Embryonic facial prominence (tissue), 1 donor: ENCODE data around the gene KIF3A.
"Not testable (repeated sequence)": the region's sequence is repeated elsewhere in the genome, so short reads cannot be mapped to it uniquely, and the experiment has no call there.

ENCODE experiments used
- DNase-seq: peaks from one replicate; pipeline ENCODE4 v3.0.0-alpha.2; 2016; ENCODE audit errors: extremely low spot score

The KIF3A gene

GRCh38 chr5:132718544-132719312 lies 18.6 kb downstream of the KIF3A start:
- DNase-seq, result no peak

DNA sequence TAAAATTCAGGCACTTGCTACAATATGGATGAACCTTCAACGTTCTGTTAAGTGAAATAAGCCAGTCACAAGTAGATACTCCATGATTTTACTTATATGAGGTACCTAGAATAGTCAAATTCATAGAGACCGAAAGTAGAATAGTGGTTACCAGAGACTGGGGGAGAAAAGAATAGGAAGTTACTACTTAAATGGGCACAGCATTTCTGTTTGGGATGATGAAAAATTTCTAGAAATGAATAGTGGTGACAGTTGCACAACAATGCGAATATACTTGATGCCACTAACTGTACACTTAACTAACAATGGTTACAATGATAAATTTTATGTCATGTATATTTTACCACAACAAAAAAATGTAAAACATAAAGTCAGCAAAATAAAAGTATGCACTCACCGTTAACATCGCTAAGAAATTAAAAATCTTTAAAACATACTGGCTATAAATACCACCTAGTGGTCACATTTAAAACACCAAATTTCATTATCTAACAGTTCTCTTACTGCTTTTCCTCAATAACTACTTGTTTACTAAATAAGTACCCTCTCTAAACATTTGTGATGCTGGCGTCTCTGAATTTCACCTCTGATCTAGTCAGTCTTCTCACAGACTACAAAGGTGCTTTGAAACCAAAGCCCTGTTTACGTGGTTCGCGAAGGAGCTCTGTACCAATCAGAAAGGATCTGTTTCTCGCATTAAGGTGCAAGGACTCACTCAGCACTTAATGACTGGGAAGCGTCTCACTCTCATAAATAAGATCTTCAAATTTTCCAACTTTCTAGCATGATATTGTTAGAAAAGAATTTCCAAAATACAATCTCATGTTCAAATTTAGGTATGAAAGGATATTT lies 22.7 kb downstream of the KIF3A start:
- DNase-seq, result no peak

DNA sequence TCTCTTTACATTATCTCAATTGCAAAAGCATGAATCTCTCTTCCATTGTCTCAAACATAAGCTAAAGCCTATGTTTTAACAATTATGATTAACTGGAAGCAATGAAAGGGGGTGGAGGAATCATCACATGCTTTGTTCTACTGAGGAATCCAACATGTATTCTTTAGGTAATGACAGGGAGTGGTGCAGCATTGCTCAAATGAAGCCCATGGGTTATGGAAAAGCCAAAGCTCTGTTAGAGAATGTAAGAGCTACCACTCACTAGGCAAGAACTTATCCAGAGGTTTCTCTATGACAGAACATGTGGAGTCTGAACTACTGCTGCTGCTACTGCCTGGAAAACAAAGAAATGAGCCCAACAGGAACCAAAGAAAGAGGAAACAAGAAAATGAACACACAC lies 28.7 kb downstream of the KIF3A start:
- no peak for DNase-seq

- no peak for DNase-seq
These were observed 32.5 kb downstream of the KIF3A start for GRCh38 chr5:132704875-132705274.

DNA sequence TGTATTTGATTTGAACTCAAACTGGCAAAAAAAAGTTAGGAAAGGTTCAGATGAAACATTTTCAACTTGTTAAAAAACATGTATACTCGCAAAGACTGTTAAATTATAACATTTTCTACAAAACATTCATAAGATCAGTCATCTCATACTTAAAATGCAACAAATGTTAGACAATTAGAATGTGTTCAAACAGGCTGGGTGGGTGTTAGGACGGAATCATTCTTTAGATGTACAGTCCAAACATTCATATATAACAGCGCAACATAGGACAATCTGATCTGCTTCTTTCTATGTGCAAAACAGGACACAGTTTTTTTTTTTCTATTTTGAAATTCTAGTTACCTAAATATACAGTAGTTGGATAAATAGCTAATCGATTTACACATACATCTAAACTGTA lies 41.4 kb downstream of the KIF3A start:
- no peak for DNase-seq

GRCh38 chr5:132692632-132692967 lies 44.7 kb downstream of the KIF3A start:
- DNase-seq, result no peak

GRCh38 chr5:132691755-132692631 lies 45.4 kb downstream of the KIF3A start:
- not testable (repeated sequence) for DNase-seq

GRCh38 chr5:132690156-132690555 lies 47.2 kb downstream of the KIF3A start:
- DNase-seq, result no peak

- no peak for DNase-seq
These were observed 47.8 kb downstream of the KIF3A start for GRCh38 chr5:132689513-132689912.

GRCh38 chr5:132688536-132689339 lies 48.6 kb downstream of the KIF3A start:
- no peak for DNase-seq

DNA sequence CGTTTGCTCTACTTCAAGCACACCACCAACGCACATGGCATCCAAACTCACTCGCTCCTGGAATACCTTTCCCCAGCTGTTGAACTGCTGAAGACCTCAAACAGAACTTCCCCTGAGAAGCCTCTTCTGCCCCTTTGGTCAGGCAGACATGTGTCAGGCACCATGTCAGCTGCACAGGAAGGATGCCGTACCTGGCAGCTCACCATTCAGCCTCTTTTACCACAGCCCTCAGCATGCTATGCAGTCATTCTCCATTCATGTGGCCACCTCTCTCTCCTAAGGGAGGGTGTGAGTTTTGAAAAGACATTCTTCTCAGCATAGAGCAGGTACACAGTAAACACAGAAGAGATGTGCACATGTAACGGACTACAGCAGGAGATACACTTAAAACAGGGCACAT lies 49.4 kb downstream of the KIF3A start:
- no peak for DNase-seq

- no peak for DNase-seq
These were observed 51.2 kb downstream of the KIF3A start for GRCh38 chr5:132686193-132686592.

GRCh38 chr5:132684922-132685720 lies 52.2 kb downstream of the KIF3A start:
- no peak for DNase-seq

GRCh38 chr5:132684491-132684890 lies 52.9 kb downstream of the KIF3A start:
- no peak for DNase-seq

DNA sequence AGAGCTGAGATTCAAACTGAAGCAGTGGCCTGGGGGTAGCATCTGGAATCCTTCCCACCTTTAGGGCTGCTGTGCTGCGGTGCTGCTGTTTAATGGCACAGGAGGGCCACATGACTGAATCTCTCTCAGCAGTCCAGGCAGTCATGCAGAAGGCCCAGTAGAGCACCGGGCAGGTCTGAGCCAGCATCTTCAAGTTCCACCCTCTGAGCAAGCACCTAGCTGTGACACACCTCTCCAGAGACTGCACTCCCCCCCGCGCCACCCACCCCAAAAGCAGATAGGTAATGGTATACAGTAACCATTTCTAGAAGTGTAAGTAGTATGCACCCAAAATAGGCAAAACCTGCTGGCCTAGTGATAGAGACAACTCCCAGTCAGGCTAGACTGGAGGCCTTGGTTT lies 55.4 kb downstream of the KIF3A start:
- DNase-seq, result no peak

- no peak for DNase-seq
These were observed 55.9 kb downstream of the KIF3A start for GRCh38 chr5:132681476-132681831.

DNA sequence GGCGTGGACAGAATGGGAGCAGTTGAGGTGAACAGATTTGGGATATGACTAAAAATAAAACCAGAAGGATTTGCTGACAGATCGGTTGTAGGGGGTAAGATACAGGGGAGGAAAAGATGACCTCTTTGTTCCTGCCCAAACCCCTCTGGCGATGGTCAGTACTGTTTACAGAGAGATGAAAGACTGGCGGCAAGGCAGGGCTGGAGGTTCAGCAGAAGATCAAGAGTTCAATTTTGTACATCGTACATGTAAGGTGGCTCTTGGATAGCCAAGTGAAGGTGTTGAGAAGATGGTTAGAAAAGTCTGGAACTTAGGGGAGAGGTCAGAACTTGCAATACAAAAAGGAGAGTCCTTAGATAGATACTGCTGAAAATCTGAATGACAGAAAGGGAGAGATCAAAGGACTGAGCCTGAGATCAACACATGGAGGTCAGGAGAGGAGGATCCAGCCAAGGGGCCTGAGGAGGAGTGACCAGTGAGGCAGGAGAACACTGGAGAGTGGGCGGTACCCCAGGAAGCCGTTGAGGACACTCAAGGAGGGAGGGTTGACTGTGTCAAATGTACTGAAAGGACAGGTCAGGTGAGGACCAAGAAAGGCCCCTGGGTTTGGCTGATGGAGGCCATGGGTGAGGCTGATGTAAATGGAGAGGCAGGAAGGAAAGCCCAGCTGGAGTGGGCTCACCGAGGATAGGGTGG lies 56.4 kb downstream of the KIF3A start:
- DNase-seq, result no peak

- DNase-seq, result no peak
These were observed 57.5 kb downstream of the KIF3A start for GRCh38 chr5:132679717-132680380.

DNA sequence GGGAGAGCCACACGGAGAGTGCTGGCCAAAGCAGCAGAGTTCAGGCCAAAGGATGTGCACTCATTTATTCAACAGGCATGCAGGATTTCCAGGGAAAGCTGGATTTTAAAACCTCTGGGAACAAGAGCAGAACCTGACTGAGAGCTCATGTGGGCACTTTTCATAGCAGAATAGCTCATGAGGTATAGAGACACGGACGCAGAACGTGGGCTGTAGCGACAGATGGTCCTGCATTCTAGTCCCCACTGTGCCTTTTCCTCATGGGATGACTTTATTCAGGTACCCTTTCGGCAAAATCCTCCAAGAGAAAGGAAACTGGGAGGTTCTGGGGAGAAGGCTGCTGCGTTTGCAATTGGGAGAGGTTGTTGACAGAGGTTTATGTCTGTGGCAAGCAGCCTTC lies 58.2 kb downstream of the KIF3A start:
- DNase-seq, result no peak
